PFSK-1 (cell line): Measurements from ENCODE around the gene TGFB2.

Source experiments
- FOXP2 ChIP-seq: optimal IDR thresholded peaks from 2 replicates; pipeline ENCODE3; 2011; ENCODE audit warnings: borderline replicate concordance, control low read depth, inconsistent platforms; ENCODE audit not compliant: insufficient read depth; ENCODE audit errors: extremely low read length, extremely low read depth
- POLR2AphosphoS5 ChIP-seq: IDR thresholded peaks from 2 replicates; pipeline ENCODE4 v1.6.1; 2012; ENCODE audit warnings: low read depth, mild to moderate bottlenecking, control low read depth, low read length, moderate library complexity
- SIN3A ChIP-seq: IDR thresholded peaks from 2 replicates; pipeline ENCODE4 v1.6.1; 2012; ENCODE audit warnings: mild to moderate bottlenecking, low read length, moderate library complexity, borderline replicate concordance; ENCODE audit not compliant: insufficient read depth
- TAF1 ChIP-seq: IDR thresholded peaks from 2 replicates; pipeline ENCODE4 v1.6.1; 2012; ENCODE audit warnings: low read length, control low read depth, borderline replicate concordance; ENCODE audit not compliant: insufficient read depth
- TF ChIP-seq, protein P1 (sequence below), 2 experiments: IDR thresholded peaks; 2 replicates each; pipeline versions ENCODE4 v1.6.1 to v1.8.0; 2011 to 2012; ENCODE audit warnings: low read depth in 2 of 2, low read length in 2 of 2, control low read depth in 1 of 2, inconsistent platforms in 1 of 2, mild to moderate bottlenecking in 1 of 2, moderate library complexity in 1 of 2; ENCODE audit not compliant: insufficient read depth in 1 of 2

Gene TGFB2

GRCh38 chr1:218475699-218476098 lies 130.6 kb downstream of the TGFB2 start:
- TF ChIP-seq POLR2AphosphoS5: no peak
- no peak for TF ChIP-seq SIN3A
- no peak for TF ChIP-seq TAF1
- no peak for TF ChIP-seq FOXP2
- TF ChIP-seq, protein P1, sequence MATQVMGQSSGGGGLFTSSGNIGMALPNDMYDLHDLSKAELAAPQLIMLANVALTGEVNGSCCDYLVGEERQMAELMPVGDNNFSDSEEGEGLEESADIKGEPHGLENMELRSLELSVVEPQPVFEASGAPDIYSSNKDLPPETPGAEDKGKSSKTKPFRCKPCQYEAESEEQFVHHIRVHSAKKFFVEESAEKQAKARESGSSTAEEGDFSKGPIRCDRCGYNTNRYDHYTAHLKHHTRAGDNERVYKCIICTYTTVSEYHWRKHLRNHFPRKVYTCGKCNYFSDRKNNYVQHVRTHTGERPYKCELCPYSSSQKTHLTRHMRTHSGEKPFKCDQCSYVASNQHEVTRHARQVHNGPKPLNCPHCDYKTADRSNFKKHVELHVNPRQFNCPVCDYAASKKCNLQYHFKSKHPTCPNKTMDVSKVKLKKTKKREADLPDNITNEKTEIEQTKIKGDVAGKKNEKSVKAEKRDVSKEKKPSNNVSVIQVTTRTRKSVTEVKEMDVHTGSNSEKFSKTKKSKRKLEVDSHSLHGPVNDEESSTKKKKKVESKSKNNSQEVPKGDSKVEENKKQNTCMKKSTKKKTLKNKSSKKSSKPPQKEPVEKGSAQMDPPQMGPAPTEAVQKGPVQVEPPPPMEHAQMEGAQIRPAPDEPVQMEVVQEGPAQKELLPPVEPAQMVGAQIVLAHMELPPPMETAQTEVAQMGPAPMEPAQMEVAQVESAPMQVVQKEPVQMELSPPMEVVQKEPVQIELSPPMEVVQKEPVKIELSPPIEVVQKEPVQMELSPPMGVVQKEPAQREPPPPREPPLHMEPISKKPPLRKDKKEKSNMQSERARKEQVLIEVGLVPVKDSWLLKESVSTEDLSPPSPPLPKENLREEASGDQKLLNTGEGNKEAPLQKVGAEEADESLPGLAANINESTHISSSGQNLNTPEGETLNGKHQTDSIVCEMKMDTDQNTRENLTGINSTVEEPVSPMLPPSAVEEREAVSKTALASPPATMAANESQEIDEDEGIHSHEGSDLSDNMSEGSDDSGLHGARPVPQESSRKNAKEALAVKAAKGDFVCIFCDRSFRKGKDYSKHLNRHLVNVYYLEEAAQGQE (IDR thresholded peaks at IDR 0.05; ENCODE audit: insufficient read depth in 1 of 2, low read depth in 2 of 2, low read length in 2 of 2): no peak

DNA sequence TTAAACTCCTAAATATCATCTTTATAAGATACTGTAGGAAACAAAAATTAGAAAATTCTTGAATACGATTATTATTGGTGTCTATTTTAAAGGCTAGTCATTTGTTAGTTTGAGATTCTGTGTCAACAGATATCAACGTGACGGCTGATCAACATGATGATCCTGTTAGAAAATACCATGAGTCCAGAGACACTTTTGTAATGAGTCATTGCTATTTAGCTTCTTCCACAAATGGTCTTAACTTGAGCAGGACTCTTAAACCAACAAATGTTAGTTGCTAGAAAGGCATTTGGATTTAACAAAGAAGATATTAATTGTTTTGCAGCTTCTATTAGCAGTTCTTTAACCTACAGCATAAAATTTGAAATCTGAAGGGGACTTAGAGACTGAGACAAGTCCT lies 131.2 kb downstream of the TGFB2 start:
- TF ChIP-seq FOXP2 (no peak), TAF1 (no peak), SIN3A (no peak), POLR2AphosphoS5 (no peak)
- TF ChIP-seq, protein P1 (IDR thresholded peaks at IDR 0.05; ENCODE audit: insufficient read depth in 1 of 2, low read depth in 2 of 2, low read length in 2 of 2): no peak

- TF ChIP-seq, protein P1 (IDR thresholded peaks at IDR 0.05; ENCODE audit: insufficient read depth in 1 of 2, low read depth in 2 of 2, low read length in 2 of 2): no peak
- no peak for TF ChIP-seq SIN3A
- TF ChIP-seq FOXP2: no peak
- no peak for TF ChIP-seq POLR2AphosphoS5
- no peak for TF ChIP-seq TAF1
Observed at GRCh38 chr1:218478336-218478735, 133.2 kb downstream of the TGFB2 start.

- no peak for TF ChIP-seq SIN3A
- TF ChIP-seq POLR2AphosphoS5: no peak
- TF ChIP-seq FOXP2: no peak
- no peak for TF ChIP-seq TAF1
- TF ChIP-seq, protein P1 (IDR thresholded peaks at IDR 0.05; ENCODE audit: insufficient read depth in 1 of 2, low read depth in 2 of 2, low read length in 2 of 2): no peak
Observed at GRCh38 chr1:218479436-218480115, 134.4 kb downstream of the TGFB2 start.
